Liver (tissue), 9 donors: ENCODE measurements around the gene PCNX2. TPM values are rescaled to one million over a fixed set of nuclear protein-coding genes. Genes with fewer than 3 reads are reported as not detected.

Source experiments
- DNase-seq: peaks from one replicate; pipeline ENCODE4 v3.0.0-alpha.2; 2017; ENCODE audit warnings: low spot score
- H3K27ac ChIP-seq, 2 donors: one replicate each; pipeline ENCODE4 v1.7.0; 2013; ENCODE audit warnings: inconsistent platforms in 2 of 2, low read length in 2 of 2, control low read depth in 1 of 2, low read depth in 1 of 2, mild to moderate bottlenecking in 1 of 2
- H3K27me3 ChIP-seq, 4 donors: one replicate each; pipeline versions ENCODE4 v1.6.1 to v1.7.0; 2013; ENCODE audit warnings: low read length in 3 of 4, inconsistent platforms in 1 of 4, mild to moderate bottlenecking in 1 of 4, moderate library complexity in 1 of 4; ENCODE audit not compliant: control insufficient read depth in 4 of 4, insufficient read depth in 4 of 4
- H3K36me3 ChIP-seq, 4 donors: one replicate each; pipeline versions ENCODE4 v1.6.1 to v1.7.0; 2013; ENCODE audit warnings: low read length in 3 of 4, mild to moderate bottlenecking in 3 of 4, low read depth in 1 of 4, moderate library complexity in 1 of 4; ENCODE audit not compliant: control insufficient read depth in 4 of 4, insufficient read depth in 3 of 4
- H3K4me1 ChIP-seq, 4 donors: one replicate each; pipeline versions ENCODE4 v1.6.1 to v1.7.0; 2013; ENCODE audit warnings: low read length in 3 of 4, mild to moderate bottlenecking in 3 of 4, moderate library complexity in 1 of 4; ENCODE audit not compliant: control insufficient read depth in 4 of 4, insufficient read depth in 4 of 4
- H3K4me3 ChIP-seq, 3 donors: one replicate each; pipeline versions ENCODE4 v1.6.1 to v1.7.0; 2013; ENCODE audit warnings: low read length in 3 of 3, control low read depth in 1 of 3, low read depth in 1 of 3, mild to moderate bottlenecking in 1 of 3
- H3K9ac ChIP-seq, 2 donors: one replicate each; pipeline ENCODE4 v1.7.0; 2013; ENCODE audit warnings: low read length in 2 of 2, mild to moderate bottlenecking in 2 of 2, moderate library complexity in 2 of 2, control low read depth in 1 of 2, low read depth in 1 of 2
- H3K9me3 ChIP-seq, 4 donors: one replicate each; pipeline versions ENCODE4 v1.6.1 to v1.7.0; 2013; ENCODE audit warnings: low read length in 3 of 4; ENCODE audit not compliant: control insufficient read depth in 4 of 4
- FOXA1 ChIP-seq: IDR thresholded peaks from 2 replicates; pipeline ENCODE4 v1.6.1; 2016; ENCODE audit warnings: antibody characterized with exemption
- FOXA2 ChIP-seq: IDR thresholded peaks from 2 replicates; pipeline ENCODE4 v1.6.1; 2016; ENCODE audit warnings: antibody characterized with exemption
- GABPA ChIP-seq, 2 donors: IDR thresholded peaks in 1 of 2; conservative IDR thresholded peaks in 1 of 2; 2 replicates each; pipeline ENCODE4 v1.6.1; 2016; ENCODE audit warnings: antibody characterized with exemption in 2 of 2, mild to moderate bottlenecking in 1 of 2, moderate library complexity in 1 of 2
- HNF4G ChIP-seq: IDR thresholded peaks from 2 replicates; pipeline ENCODE4 v1.6.1; 2016; ENCODE audit warnings: antibody characterized with exemption
- JUND ChIP-seq, 2 donors: IDR thresholded peaks; 2 replicates each; pipeline ENCODE4 v1.6.1; 2016; ENCODE audit warnings: antibody characterized with exemption in 2 of 2
- RAD21 ChIP-seq, 2 donors: IDR thresholded peaks; 2 replicates each; pipeline ENCODE4 v1.6.1; 2016; ENCODE audit warnings: antibody characterized with exemption in 2 of 2, mild to moderate bottlenecking in 2 of 2
- RXRA ChIP-seq, 2 donors: IDR thresholded peaks; 2 replicates each; pipeline ENCODE4 v1.6.1; 2017 to 2018; ENCODE audit warnings: antibody characterized with exemption in 2 of 2, mild to moderate bottlenecking in 1 of 2
- SP1 ChIP-seq: IDR thresholded peaks from 2 replicates; pipeline ENCODE4 v1.6.1; 2018; ENCODE audit warnings: antibody characterized with exemption, mild to moderate bottlenecking
- TAF1 ChIP-seq: conservative IDR thresholded peaks from 2 replicates; pipeline ENCODE4 v1.6.1; 2016; ENCODE audit warnings: antibody characterized with exemption, mild to moderate bottlenecking
- YY1 ChIP-seq: IDR thresholded peaks from 2 replicates; pipeline ENCODE4 v1.6.1; 2016; ENCODE audit warnings: antibody characterized with exemption, mild to moderate bottlenecking
- WGBS: extraction: QIAGEN DNeasy Blood & Tissue Kit; methylation state at CpG from one replicate; pipeline ENCODE4 v1.1.7; 2013; 5-methylcytosine and 5-hydroxymethylcytosine counted together
- polyA plus RNA-seq, 2 donors: library from polyadenylated mRNA; stranded (reverse) in 1 of 2; unstranded in 1 of 2; fragments of 200-250 nt in 1 of 2; fragments of >200 nt in 1 of 2; fragmentation: Nextera tagmentation in 1 of 2; extraction: Ambion mirVana in 1 of 2; gene quantifications; one replicate each; pipeline versions ENCODE4 v1.2.1 to v1.2.3, GENCODE V29; 2013 to 2015
- total RNA-seq, 2 donors: library from RNA; depleted of rRNA; stranded (reverse); fragments of >200 nt; gene quantifications; one replicate each; pipeline ENCODE4 v1.2.3, GENCODE V29; 2014
- TF ChIP-seq, protein P1 (sequence below): fragments of 150-350 bp; IDR thresholded peaks from 2 replicates; pipeline ENCODE4 v1.5.1; 2017; ENCODE audit warnings: improper control_type of control experiment, low read depth, low read length; ENCODE audit not compliant: missing input control
- TF ChIP-seq, protein P2 (sequence below): IDR thresholded peaks from 2 replicates; pipeline ENCODE4 v1.6.1; 2016; ENCODE audit warnings: antibody characterized with exemption
- TF ChIP-seq, protein P3 (sequence below): IDR thresholded peaks from 2 replicates; pipeline ENCODE4 v1.6.1; 2016; ENCODE audit warnings: antibody characterized with exemption, mild to moderate bottlenecking
- TF ChIP-seq, protein P4 (sequence below): IDR thresholded peaks from 2 replicates; pipeline ENCODE4 v1.6.1; 2016; ENCODE audit warnings: antibody characterized with exemption
- TF ChIP-seq, protein P5 (sequence below): IDR thresholded peaks from 2 replicates; pipeline ENCODE4 v1.6.1; 2016; ENCODE audit warnings: antibody characterized with exemption
- donor health status: healthy.
- donor health status: healthy.
- donor health status: healthy.
- donor health status: healthy.
- donor health status: healthy.

Gene PCNX2
- total and polyA plus RNA-seq, 4 donors, result 0.20 to 3.1 (median 0.92) TPM

DNA sequence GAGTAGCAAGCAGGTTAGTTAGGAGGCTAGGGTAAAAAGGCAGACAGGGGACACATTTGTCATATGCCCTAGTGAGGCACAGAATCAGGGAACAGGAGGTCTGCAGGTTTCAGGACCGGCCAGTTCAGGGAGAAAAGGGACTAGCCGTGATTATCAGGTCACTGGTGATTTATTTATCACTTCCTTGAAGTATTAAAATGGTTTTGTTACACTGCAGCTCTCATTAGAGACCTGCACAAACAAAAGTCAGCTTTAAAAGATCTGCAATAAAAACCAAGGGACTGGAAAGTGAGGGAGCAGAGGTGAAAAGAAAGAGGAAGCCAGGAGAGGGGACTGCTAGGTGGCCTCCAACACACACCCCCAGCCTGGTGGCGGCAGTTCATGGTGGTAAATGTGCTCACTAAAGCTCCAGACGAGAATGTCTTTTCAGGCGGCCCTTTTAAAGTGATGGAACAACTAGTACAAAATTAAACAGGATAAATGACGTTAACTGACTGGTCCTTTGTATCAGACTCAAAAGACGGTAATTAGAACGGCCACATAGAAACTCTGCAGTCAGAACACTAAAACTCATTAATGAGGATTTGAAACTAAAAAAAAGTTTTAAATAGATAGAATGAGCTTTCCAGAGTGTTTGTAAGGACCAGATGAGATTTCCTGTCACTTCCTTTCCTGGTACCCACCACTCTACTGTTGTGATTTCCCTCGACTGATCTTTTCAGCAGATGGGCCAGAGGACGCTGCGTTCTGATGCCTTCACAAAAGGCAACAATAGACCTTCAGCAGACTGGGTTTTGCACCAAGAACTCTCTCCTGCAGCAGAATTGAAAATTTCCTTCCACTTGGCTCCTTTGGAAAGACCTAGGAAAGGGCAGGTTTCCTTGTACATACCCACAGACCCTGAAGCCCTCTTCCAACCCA is 208.3 kb downstream of the PCNX2 start:
- peaks cover 0 to 2% (median 0%) of the 10 kb centered on the region in 4 donors for H3K27me3 ChIP-seq
- TF ChIP-seq, protein P1, sequence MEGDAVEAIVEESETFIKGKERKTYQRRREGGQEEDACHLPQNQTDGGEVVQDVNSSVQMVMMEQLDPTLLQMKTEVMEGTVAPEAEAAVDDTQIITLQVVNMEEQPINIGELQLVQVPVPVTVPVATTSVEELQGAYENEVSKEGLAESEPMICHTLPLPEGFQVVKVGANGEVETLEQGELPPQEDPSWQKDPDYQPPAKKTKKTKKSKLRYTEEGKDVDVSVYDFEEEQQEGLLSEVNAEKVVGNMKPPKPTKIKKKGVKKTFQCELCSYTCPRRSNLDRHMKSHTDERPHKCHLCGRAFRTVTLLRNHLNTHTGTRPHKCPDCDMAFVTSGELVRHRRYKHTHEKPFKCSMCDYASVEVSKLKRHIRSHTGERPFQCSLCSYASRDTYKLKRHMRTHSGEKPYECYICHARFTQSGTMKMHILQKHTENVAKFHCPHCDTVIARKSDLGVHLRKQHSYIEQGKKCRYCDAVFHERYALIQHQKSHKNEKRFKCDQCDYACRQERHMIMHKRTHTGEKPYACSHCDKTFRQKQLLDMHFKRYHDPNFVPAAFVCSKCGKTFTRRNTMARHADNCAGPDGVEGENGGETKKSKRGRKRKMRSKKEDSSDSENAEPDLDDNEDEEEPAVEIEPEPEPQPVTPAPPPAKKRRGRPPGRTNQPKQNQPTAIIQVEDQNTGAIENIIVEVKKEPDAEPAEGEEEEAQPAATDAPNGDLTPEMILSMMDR, result no peak
- TF ChIP-seq RXRA (IDR thresholded peaks at IDR 0.05), result no peak
- TF ChIP-seq, protein P2, sequence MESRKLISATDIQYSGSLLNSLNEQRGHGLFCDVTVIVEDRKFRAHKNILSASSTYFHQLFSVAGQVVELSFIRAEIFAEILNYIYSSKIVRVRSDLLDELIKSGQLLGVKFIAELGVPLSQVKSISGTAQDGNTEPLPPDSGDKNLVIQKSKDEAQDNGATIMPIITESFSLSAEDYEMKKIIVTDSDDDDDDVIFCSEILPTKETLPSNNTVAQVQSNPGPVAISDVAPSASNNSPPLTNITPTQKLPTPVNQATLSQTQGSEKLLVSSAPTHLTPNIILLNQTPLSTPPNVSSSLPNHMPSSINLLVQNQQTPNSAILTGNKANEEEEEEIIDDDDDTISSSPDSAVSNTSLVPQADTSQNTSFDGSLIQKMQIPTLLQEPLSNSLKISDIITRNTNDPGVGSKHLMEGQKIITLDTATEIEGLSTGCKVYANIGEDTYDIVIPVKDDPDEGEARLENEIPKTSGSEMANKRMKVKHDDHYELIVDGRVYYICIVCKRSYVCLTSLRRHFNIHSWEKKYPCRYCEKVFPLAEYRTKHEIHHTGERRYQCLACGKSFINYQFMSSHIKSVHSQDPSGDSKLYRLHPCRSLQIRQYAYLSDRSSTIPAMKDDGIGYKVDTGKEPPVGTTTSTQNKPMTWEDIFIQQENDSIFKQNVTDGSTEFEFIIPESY, result no peak
- TF ChIP-seq FOXA2, result no peak
- TF ChIP-seq JUND (IDR thresholded peaks at IDR 0.05), result no peak
- no peak for TF ChIP-seq GABPA (IDR thresholded peaks at IDR 0.05 in 1 of 2, conservative IDR thresholded peaks at IDR 0.05 in 1 of 2)
- TF ChIP-seq FOXA1, result no peak
- no peak for TF ChIP-seq HNF4G
- no peak for TF ChIP-seq YY1
- no peak for TF ChIP-seq SP1
- TF ChIP-seq, protein P3, sequence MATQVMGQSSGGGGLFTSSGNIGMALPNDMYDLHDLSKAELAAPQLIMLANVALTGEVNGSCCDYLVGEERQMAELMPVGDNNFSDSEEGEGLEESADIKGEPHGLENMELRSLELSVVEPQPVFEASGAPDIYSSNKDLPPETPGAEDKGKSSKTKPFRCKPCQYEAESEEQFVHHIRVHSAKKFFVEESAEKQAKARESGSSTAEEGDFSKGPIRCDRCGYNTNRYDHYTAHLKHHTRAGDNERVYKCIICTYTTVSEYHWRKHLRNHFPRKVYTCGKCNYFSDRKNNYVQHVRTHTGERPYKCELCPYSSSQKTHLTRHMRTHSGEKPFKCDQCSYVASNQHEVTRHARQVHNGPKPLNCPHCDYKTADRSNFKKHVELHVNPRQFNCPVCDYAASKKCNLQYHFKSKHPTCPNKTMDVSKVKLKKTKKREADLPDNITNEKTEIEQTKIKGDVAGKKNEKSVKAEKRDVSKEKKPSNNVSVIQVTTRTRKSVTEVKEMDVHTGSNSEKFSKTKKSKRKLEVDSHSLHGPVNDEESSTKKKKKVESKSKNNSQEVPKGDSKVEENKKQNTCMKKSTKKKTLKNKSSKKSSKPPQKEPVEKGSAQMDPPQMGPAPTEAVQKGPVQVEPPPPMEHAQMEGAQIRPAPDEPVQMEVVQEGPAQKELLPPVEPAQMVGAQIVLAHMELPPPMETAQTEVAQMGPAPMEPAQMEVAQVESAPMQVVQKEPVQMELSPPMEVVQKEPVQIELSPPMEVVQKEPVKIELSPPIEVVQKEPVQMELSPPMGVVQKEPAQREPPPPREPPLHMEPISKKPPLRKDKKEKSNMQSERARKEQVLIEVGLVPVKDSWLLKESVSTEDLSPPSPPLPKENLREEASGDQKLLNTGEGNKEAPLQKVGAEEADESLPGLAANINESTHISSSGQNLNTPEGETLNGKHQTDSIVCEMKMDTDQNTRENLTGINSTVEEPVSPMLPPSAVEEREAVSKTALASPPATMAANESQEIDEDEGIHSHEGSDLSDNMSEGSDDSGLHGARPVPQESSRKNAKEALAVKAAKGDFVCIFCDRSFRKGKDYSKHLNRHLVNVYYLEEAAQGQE, result no peak
- no peak for TF ChIP-seq RAD21 (IDR thresholded peaks at IDR 0.05)
- TF ChIP-seq, protein P4, sequence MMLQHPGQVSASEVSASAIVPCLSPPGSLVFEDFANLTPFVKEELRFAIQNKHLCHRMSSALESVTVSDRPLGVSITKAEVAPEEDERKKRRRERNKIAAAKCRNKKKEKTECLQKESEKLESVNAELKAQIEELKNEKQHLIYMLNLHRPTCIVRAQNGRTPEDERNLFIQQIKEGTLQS, result no peak
- no peak for TF ChIP-seq TAF1
- DNase-seq, result no peak
- H3K9me3 ChIP-seq, result no peaks in the 10 kb centered on the region
- H3K4me1 ChIP-seq, result no peaks in the 10 kb centered on the region
- 79% methylated on average over 11 of the region's 11 CpGs for WGBS
- no peak overlapping the region for H3K27ac ChIP-seq
- H3K9ac ChIP-seq, result no peak overlapping the region
- H3K36me3 ChIP-seq, result no peaks in the 10 kb centered on the region
- H3K4me3 ChIP-seq, result no peak overlapping the region

DNA sequence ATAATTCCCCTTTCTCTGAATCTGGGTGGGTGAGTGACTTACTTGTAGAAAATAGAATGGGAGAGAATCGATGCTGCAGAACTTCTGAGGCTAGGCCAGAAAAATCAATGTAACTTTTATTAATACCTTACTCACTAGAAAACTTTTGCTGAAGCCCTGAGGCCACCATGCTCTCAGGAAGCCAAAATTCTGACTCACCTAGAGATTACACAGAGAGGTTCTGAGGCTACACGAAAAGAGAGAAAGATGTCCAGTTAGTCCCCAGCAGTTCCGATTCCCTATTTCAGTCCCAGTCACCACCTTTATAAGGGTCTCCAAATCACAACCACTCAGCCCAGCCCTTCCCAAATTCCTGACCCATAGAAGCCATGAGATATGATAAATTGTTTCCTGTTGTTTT is 210.0 kb downstream of the PCNX2 start:
- Histone ChIP-seq H3K27me3 (peaks cover 0 to 2% (median 0%) of the 10 kb centered on the region in 4 donors), H3K9me3 (no peaks in the 10 kb centered on the region), H3K9ac (no peak overlapping the region), H3K27ac (no peak overlapping the region), H3K36me3 (no peaks in the 10 kb centered on the region), H3K4me3 (no peak overlapping the region), H3K4me1 (no peaks in the 10 kb centered on the region)
- TF ChIP-seq, protein P2, result no peak
- no peak for TF ChIP-seq TAF1
- no peak for TF ChIP-seq RAD21 (IDR thresholded peaks at IDR 0.05)
- no peak for TF ChIP-seq JUND (IDR thresholded peaks at IDR 0.05)
- TF ChIP-seq FOXA2, result no peak
- TF ChIP-seq, protein P3, result no peak
- TF ChIP-seq, protein P5, sequence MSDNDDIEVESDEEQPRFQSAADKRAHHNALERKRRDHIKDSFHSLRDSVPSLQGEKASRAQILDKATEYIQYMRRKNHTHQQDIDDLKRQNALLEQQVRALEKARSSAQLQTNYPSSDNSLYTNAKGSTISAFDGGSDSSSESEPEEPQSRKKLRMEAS, result no peak
- DNase-seq, result no peak
- WGBS, result 90% methylated on average over 3 of the region's 3 CpGs
